GF-D8 (cell line): ENCODE data around the gene GPBP1L1.

ENCODE experiments used
- DNase-seq: peaks from one replicate; lab custom pipeline; 2025; lab: John Stamatoyannopoulos, UW

Gene GPBP1L1

DNA sequence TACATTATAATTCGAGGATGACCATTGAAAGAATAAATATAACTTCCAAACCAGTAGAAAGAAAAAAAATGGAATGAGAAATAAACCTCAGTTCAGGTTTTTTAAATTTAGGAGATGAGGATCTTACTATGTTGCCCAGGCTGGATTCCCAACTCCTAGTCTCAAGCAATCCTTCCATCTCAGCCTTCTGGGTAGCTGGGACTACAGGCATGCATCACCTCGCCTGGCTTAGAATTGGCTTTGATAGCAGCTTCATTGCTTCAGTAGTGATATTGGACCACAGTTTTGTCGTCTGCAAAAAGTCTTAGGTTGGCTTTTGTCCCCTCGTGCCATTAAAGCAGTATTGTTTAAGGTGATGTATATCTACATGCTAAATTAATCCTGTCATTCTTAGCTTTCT, 99.6 kb downstream of the GPBP1L1 start:
- DNase-seq = no peak

DNA sequence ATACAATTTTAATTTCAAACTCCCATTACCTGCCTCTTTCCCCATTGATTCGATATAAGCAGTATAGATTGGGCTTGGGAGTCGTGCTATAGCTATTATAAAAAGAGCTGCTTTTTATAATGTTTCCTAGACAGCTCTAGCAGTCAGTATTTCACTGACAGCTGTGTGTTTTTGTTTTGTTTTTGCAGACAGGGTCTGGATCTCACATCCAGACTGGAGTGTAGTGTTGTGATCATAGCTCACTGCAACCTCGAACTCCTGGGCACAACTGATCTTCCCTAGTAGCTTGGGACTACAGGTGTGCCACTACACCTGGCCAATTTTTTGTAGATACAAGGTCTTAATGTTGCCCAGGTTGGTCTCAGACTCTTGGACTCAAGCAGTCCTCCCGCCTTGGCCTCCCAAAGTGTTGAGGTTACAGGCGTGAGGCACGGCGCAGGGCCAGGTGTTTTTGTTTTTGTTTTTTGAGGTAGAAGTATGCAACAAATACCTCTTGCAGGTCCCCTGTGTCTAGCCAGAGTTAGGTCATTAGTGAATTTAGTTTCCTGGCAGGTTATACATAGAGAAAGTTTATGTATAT, 100.7 kb downstream of the GPBP1L1 start:
- no peak for DNase-seq

- no peak for DNase-seq
These were observed 101.3 kb downstream of the GPBP1L1 start for GRCh38 chr1:45585110-45585426.

DNA sequence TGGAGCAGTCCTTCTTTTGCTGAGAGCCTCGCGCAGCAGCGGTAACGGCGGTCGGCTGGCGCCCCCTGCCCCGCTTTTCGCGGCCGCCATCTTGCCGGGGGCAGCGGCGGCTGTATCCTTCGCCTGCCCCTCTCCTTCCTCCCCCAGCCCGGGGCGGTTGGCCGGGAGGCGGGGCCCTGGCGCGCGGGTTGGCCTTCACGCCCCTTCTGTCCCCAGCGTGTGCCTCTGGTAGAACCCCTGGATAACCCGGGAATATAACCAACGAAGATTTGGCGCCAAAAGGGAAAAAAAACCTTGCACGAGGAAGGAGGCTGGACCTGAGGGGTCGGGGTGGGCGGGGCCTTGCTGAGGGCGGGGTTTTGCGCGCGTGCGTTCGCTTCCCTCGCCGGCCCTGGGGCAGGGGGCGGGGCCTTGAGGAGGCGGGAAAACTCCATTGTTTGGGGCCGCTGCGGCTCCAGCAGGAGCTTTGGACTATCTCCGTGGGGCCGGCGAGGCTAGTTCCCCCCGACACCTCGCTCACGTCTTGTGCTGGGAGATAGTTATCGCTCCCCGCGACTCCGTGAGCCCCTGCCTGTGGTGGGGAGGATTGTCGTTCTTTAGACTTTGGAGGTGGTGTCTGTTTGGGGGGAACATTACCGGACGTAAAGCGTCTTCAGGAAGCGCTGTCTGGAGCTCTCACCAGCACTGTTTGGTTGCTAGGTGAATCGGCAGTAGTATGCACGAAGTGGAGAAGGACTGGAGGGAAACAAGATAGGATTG, 101.8 kb downstream of the GPBP1L1 start:
- DNase-seq = peak; percentile 73

GRCh38 chr1:45583666-45584350, 102.5 kb downstream of the GPBP1L1 start, which contains the start of gene NASP:
Gene NASP (plus strand): TSS chr1:45584041. CDS start chr1:45584147, 106 bp downstream.
- DNase-seq = peak; percentile 40

- DNase-seq = peak; percentile 95
These were observed 103.1 kb downstream of the GPBP1L1 start for GRCh38 chr1:45583264-45583665.
